ENCODE data around the gene KRTAP4-5.
"Not testable (repeated sequence)": the region's sequence is repeated elsewhere in the genome, so short reads cannot be mapped to it uniquely, and the experiment has no call there.

KRTAP4-5 gene

GRCh38 chr17:41108728-41109386 lies 40.8 kb downstream of the KRTAP4-5 start:
- not testable (repeated sequence) for DNase-seq (ENCODE audit: low spot score)

DNA sequence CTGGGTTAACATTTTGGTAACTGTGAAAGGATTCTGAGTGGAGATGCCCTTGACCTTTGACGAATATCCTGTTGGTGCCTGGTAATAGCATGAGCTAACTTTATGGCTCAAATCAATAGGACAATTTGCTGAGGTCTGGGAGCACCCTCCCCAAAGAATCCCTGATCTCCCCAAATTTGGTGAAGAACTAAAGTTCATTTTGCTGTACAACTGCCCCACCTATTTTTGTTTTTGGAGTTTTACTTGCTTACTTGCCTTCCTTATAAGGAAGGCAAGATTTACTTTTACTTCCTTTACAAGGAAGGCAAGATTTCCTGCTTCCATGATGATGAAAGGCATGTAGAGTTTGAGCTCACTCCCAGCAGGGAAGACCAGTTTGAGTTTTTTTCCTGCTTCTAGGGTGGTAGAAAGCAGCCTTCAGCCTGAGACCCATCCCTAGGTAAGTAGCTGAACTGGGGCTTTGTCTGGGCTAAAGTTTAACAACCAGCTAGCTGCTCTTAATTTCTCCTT lies 41.6 kb downstream of the KRTAP4-5 start:
- no peak for DNase-seq (ENCODE audit: low spot score)

GRCh38 chr17:41105347-41105746 lies 44.3 kb downstream of the KRTAP4-5 start, which contains the start of gene KRTAP4-9:
Gene KRTAP4-9 (plus strand): TSS chr17:41105389. CDS start chr17:41105389, 0 bp downstream.
- DNase-seq (ENCODE audit: low spot score): not testable (repeated sequence)

GRCh38 chr17:41104386-41105038 lies 45.1 kb downstream of the KRTAP4-5 start:
- not testable (repeated sequence) for DNase-seq (ENCODE audit: low spot score)

- DNase-seq (ENCODE audit: low spot score): no peak
Observed at GRCh38 chr17:41103896-41104295, 45.7 kb downstream of the KRTAP4-5 start.

- DNase-seq (ENCODE audit: low spot score): no peak
Observed at GRCh38 chr17:41101586-41102259, 47.9 kb downstream of the KRTAP4-5 start, which contains the start of gene KRTAP4-16. Gene KRTAP4-16 (minus strand): TSS chr17:41102209. CDS start chr17:41102209, 0 bp downstream.

GRCh38 chr17:41099682-41100480 lies 49.7 kb downstream of the KRTAP4-5 start:
- not testable (repeated sequence) for DNase-seq (ENCODE audit: low spot score)

Measured in hematopoietic multipotent progenitor cell treated with erythropoietin and hydrocortisone succinate and interleukin-3 and kit ligand, for 15 days (in vitro differentiated cells).